NOMO-1 treated with dmso at 0.1 percent for 144 hours (cell line): ENCODE measurements around the gene LEAP2.
A peak's percentile ranks its signal among the peaks of the same experiment; 100 is the strongest.
"Not testable (repeated sequence)": the region's sequence is repeated elsewhere in the genome, so short reads cannot be mapped to it uniquely, and the experiment has no call there.

ENCODE experiments used
- DNase-seq: peaks from one replicate; lab custom pipeline; 2025; ENCODE audit not compliant: unreplicated experiment; lab: John Stamatoyannopoulos, UW

The LEAP2 gene

DNA sequence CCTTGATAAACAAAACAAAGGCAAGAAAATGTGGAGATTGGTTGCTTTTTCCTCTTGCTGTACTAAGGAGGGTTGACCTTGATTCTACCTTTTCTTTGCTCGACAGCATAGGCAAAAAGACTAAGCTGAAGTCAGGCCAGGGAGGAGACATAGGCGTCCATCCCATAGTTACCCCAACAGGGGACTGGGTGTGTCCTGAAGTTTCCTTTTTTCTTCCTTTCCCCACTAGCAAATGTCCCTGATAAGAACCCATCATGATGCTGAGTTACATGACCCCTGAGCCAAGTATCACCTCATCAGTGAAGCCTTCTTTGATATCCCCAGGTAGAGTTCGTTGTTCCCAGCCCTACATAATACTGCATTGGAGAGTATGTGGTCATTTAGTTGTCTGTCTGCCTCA is 33.2 kb upstream of the LEAP2 start:
- DNase-seq = no peak

DNA sequence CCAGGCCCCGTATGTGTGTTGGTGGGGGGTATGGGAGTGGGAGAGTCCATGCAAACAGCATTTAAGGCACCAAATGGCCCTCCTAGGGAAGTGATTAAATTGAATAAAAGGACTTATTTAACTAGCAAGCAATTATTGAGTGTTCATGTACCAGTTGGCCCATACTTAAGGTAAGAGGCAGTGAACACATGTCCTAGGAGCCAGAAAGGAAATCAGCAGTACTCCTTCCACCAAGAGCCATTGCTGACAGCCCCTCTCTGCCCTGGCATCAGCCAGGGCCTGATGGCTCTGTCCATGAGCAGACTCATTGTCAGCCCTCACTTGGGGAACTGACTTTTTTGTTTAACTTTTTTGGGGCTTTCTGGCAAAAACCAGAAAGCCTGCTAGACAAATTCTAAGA is 32.6 kb upstream of the LEAP2 start:
- DNase-seq = no peak

DNA sequence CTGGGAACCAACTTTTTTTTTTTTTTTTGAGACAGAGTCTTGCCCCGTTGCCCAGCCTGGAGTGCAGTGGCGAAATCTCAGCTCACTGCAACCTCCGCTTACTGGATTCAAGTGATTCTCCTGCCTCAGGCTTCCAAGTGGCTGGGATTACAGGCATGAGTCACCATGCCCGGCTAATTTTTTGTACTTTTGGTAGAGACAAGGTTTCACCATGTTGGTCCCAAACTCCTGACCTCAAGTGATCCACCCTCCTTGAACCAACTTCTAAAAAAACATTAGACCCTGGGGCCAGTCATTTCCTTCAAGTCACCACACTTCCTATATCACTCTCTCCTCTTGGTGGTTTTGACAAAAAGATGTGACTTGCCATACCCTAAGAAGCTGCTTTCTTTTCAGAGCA is 32.2 kb upstream of the LEAP2 start:
- DNase-seq = no peak

DNA sequence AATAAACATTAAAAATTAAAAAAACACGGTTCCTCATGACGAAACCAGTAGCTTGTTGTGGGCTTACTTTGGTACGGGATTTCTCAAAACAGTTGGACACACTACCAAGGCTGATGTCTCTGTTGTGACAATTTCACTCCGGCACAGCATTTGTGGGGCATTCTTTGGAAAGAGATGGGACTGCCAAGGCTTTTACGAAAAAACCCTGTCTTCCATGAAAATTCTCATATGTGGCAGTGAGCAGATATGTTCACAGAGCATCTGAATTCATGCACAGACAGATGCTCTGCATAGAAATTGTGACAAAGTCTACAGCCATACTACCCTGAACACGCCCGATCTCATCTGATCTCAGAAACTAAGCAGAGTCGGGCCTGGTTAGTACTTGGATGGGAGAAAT is 25.2 kb upstream of the LEAP2 start:
- no peak for DNase-seq

DNA sequence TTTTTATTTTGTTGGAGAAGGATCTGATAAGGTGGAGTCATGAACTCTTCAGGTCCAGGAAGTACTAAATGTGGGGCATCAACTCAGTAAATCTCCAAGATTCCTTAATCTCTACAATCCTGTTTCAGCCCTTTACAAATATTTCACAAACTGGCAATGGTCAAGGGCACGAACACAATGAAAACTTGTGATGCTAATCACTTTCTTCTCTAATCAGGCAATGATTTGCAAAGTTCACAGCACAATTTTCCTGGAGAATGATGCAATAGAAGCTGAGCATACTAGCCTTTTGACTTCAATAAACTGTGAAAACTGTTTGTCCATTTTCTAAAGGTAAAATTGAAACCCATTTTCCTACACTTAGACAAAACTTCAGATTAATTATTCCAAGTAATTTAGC is 24.1 kb upstream of the LEAP2 start:
- no peak for DNase-seq

DNA sequence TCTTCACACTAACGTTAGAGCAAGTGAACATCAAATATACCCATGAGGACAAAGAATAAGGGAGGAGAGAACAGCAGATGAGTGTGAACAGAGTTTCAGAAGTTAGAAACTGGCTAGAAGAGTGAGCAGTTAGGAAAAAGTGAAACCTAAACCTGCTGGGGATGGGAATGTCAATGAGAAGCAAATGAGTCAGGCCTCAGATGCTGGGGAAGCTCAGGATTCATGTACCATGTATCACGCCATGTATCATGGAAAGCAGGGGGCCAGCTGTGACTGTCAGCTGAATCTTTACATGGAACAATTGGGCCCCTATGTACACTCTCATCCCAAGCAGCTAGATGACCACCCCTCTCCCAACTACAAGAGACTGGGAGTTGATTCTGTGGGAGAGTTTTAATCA is 23.4 kb upstream of the LEAP2 start:
- no peak for DNase-seq

DNA sequence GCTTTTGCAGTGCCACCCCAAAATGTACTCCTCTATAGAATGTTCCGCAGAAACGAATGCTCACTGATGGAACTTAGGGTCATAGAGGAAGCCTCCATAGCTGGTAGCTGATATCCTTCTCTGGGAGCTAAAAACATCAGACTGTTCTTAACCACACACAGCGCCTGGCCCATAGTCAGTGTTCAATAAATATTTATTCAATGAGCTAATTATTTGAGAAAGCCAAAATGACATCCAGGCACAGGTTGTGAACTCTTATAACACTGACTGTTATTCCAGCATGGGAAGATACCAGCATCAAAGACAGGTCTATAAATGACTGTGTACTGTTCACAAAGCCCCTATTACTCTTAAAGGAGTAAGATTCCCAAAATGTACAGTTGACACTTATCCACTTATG is 20.1 kb upstream of the LEAP2 start:
- no peak for DNase-seq

DNA sequence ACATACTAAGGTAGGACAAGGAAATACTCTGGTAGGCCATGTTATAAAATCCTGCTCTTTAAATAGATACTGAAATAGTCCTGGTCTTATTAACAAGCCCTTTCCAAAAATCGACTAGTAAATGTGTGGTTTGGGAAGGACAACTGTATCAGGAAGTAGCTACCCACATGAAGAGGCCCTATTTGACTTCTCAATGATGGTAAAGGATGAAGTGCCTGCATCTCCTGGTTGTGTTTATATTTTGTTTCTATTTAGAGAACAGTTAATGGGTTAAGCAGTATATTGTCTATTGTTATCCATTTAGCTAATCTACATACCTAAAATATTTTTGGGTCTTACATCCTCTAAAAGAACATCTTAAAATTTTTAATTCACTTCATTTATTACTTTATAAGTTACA is 19.7 kb upstream of the LEAP2 start:
- DNase-seq = no peak

DNA sequence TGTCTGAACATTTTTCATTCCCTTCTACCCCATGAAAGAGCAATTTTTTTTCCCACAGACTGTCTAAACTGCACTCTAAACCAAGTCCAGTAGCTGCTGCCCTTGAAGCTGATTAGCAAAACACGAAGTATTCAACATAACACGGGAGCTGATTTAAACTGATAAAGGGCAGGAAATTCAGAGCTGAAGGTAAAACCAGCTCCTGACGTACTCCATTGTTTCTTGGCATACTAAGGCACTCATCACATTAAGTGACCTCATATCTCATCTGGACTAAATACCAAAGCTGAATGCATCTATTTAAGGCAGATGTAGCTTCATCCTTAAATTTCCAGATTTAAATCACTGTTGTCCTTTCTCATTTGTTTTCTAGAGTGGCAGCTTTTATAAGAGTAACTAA is 19.2 kb upstream of the LEAP2 start:
- no peak for DNase-seq

DNA sequence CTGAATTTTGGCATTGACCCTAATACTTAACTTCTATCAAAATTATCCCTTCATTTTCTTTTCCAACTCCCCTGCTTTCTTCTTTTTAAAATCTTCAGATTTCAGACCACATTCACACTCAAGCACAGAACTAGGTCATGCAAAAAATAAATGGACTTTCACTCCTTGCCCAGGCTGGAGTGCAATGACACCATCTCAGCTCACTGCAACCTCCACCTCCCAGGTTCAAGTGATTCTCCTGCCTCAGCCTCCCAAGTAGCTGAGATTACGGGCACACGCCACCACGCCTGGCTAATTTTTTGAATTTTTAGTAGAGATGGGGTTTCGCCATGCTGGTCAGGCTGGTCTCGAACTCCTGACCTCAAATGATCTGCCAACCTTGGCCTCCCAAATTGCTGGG is 18.5 kb upstream of the LEAP2 start:
- DNase-seq = not testable (repeated sequence)

DNA sequence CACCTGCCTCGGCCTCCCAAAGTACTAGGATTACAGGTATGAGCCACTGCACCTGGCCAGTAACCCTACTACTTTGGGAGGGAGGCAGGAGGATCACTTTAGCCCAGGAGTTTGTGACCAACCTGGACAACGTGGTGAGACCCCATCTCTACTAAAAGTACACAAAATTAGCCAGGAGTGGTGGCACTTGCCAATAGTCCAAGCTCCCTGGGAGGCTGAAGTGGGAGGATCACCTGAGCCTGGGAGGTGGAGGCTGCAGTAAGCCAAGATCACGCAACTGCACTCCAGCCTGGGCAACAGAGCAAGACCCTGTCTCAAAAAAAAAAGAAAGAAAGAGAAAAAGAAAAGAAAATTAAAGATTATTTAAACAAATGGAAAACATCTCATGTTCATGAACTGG is 17.5 kb upstream of the LEAP2 start:
- no peak for DNase-seq

DNA sequence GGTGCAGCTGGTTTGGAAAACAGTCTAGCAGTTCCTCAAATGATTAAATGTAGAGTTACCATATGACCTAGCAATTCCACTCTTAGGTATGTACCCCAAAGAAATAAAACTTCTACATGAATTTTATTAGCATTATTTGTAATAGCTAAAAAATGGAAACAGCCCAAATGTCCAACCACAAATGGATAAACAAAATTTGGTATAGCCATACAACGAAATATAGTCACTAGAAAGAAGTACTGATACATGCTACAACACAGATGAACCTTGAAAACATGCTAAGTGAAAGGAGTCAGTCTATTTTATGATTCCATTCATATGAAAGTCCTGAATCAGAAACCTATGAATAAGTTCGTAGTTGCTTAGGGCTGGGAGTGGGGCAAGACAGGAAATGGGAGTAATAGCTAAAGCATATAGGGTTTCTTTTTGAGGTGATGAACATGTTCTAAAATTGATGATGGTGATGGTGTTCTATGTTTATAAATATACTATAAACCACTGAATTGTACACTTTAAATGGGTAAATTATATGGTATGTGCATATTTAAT is 13.5 kb upstream of the LEAP2 start:
- DNase-seq = no peak

DNA sequence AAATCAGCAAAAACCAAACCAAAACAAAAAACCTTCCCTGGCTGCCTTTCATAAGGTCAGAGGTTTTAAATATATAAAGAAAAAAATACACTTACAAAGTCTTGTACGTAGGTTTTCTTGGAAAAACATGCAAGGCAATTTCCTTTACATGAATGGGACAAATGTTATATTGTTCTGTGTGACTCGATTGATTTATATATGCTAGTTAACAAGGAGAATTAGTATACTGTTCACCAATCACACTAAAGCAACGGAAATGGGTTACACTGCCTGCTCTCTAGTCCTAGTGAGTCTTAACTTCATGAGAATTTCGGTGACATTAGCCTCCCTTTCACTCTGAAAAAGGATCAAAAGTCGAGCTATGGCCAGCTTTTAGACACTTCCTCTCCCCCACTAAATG is 12.7 kb upstream of the LEAP2 start:
- DNase-seq = no peak

DNA sequence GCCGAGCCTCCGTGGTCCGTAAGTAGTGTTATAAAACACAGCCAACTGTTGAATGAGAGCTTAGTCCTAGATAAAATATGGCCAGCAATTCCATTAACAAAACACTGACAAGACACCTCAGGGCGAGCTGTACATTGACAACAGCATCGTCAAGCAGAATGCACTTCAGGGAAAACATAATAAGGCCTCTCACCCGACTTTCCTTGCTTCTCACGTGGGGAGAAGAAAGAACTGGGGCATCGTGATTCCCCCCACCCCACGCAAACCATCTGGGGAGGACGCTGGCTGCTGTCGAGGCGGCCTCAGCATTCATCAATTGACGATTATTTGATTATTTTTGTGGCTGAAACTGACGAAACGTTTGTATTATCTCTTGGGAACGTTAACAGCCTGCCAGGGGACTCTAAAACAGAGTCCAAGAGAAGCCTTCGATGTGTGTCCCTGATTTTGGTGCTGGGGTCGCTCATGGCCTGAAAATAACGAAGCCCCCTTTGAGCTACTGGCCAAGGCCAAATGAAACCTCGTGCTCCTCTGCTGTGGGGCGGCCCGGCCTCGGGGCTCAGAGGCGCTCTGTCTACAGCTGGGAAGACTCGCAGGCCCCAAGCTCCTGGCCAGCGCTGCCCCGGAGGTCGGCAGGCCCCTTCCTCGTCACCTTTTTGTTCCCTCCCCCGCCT is 7.7 kb upstream of the LEAP2 start:
- DNase-seq = peak; percentile 64

DNA sequence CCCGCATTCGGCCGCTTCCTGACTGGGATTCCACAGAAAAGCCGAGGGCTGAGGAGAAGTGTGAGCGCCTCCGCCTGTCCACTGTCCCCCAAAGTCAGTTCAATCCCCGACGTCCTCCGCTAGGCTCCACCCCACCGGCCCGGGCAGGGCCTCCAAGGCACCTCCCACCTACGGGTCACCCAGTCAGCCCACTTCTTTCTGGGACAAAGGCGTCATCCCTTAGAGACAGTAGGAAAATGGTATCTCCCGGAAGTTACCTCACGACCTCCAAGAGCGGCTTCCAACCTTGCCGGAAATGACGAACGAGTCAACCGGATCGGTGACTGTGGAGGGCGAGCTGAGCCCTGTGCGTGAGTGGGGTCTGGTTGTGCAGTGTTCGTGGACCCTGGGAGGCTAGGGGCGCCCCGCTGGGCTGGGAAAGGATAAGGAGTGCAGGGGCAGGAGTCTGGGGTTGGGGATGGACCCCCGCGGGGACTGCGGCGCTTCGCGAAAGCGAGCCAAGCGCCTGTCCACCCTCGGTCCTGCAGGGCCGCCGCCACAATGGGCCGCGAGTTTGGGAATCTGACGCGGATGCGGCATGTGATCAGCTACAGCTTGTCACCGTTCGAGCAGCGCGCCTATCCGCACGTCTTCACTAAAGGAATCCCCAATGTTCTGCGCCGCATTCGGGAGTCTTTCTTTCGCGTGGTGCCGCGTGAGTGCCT is 7.0 kb upstream of the LEAP2 start, which contains the start of the genes GDF9 and UQCRQ:
GDF9 (minus strand) TSS at position 128 of the 704 bp plus-strand sequence. CDS start 1,936 bp downstream, outside the sequence.
UQCRQ (plus strand) TSS at position 301 of the 704 bp plus-strand sequence; CDS start at position 541, 240 bp downstream.
- DNase-seq = peak; percentile 99

DNA sequence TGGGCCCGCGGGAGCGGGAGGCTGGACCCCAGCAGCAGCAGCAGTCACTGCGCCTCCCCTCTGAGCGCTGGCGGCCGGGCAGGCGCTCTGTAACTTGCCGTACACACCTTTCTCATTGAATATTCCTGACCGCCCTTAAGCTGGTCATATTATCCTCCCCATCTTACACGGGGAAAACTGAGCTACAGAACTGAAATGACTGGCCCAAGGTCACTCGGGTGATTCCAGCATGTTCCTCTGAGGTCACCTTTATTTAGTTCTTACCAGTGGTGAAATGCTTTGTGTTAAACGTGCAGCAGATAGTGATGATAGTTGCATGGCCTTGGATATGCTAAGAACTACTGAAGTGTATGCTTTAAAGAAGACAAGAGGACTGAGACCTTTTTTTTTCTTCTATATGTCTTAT is 6.4 kb upstream of the LEAP2 start:
- DNase-seq = no peak

DNA sequence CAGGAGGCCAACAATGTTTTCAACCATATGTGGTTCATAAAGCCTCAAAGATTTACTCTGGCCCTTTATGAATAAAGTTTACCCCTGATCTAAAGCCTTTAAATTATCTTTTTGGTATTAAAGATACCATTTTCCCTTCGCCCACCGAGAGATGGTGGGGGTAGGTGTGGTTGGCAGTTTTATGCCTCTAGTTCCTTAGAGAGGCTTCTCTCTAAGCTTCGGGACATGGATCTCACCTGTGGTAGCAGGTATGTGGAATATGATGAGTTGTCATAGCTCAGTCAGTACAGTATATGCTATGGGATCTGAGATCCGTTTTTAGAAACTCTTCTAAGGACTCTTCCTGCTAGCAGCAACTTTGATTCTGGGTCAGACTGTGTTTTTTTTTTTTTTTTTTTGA is 4.7 kb upstream of the LEAP2 start:
- no peak for DNase-seq

DNA sequence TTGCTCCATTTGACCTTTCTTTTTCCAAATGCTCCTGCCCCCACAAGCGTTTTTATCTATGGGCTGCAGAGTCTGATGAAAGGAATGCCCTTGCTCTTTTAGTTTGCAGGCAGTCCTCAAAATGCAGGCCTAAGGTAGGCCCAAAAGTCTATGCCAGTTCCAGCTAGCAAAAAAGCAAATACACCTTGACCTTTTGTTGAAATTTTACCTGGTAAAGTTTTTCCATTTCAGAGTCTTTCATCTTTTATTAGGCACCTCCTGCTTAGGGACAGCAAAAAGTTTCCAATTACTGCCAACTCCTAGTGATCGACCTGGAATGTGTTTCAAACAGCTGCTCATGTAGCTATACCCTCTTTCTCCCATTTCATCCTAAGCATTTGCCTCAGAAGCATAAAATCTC is 2.7 kb upstream of the LEAP2 start:
- DNase-seq = no peak

DNA sequence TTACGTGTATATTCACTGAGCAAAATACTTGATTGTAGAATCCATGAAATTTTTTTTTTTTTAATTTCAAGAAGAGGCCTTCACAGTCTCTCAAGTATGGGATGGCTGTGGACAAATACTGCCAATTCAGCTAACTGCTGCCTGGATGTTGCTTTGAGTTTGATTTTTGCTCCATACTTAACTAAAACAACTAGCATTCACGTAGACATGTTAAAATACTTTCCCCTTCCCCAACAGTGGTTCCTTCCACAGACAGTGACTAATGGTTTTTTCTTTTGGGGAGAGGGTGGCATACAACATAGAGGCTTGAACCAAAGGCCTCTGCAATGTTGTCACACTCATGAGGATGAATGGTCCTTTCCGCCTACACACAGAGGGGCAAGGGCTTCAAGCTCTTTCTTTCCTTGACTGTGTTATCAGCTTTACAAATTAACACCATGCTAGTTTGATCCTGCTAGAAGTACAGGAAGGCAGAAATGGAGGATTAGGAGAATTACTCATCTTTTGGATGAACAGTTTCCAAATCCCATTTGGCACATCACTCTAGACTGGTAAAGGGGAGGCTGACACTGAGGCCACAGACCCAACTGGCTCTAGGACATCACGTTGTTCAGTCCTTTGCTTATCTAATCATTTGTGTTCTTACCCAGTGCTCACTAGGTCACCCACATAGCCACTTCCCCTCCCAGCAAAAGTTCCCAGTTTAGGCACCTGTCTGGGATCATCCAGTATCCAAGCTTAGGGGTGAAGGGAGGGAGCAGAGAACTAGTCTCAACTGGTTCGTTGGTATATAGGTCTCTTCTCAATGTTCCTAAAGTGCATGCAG is 1.8 kb upstream of the LEAP2 start:
- no peak for DNase-seq

DNA sequence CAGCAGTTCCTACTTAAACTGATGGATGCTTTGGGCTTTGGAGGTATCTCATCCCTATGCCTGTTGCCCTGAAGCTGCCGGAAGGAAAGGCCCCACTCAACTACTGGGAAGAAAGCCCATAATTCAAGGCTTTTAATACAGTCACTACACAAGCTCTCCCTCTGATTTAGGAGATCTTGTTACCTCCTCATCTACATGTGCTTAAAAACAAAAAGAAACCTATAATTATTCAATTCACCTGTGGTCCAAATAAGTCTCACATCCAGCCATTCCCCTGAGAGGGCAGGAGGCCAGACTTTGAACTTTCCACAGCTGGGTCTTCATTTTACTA is 715 bp upstream of the LEAP2 start:
- DNase-seq = no peak

DNA sequence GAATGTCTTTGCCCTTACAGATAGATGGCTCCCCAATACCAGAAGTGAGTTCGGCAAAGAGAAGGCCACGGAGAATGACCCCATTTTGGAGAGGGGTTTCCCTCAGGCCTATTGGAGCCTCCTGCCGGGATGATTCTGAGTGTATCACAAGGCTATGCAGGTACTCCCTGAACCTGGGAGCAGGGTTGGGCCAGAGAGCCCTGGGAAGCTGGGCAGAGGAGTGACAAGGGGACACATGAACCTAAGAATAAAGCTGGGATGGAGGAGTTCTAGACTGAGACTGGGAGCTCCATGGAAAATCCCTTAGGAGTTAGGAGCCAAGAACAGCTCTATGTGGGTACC is 433 bp downstream of the LEAP2 start:
- no peak for DNase-seq
